Hepatocyte (in vitro differentiated cells): ENCODE results near the gene ARFRP1.

Experiments used
- EZH2 ChIP-seq: fragments of 200-600 bp; sonication (generic); IDR thresholded peaks from 2 replicates; pipeline ENCODE4 v1.6.1; 2016; ENCODE audit warnings: antibody characterized with exemption, mild to moderate bottlenecking, borderline replicate concordance
- TF ChIP-seq, protein P1 (sequence below): fragments of 200-600 bp; sonication (generic); IDR thresholded peaks from 2 replicates; pipeline ENCODE4 v1.5.1; 2016; ENCODE audit warnings: antibody characterized with exemption, mild to moderate bottlenecking; ENCODE audit not compliant: poor library complexity

GRCh38 chr20:63658749-63659187 lies 49.0 kb downstream of the ARFRP1 start:
- TF ChIP-seq, protein P1, sequence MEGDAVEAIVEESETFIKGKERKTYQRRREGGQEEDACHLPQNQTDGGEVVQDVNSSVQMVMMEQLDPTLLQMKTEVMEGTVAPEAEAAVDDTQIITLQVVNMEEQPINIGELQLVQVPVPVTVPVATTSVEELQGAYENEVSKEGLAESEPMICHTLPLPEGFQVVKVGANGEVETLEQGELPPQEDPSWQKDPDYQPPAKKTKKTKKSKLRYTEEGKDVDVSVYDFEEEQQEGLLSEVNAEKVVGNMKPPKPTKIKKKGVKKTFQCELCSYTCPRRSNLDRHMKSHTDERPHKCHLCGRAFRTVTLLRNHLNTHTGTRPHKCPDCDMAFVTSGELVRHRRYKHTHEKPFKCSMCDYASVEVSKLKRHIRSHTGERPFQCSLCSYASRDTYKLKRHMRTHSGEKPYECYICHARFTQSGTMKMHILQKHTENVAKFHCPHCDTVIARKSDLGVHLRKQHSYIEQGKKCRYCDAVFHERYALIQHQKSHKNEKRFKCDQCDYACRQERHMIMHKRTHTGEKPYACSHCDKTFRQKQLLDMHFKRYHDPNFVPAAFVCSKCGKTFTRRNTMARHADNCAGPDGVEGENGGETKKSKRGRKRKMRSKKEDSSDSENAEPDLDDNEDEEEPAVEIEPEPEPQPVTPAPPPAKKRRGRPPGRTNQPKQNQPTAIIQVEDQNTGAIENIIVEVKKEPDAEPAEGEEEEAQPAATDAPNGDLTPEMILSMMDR = no peak
- TF ChIP-seq EZH2 = no peak
